H9 (cell line): ENCODE data around the gene TENM4. TPM values are rescaled to one million over a fixed set of nuclear protein-coding genes. Genes with fewer than 3 reads are reported as not detected.

Experiments
- DNase-seq: peaks from one replicate; pipeline ENCODE4 v3.0.0-alpha.2; 2017
- H2AFZ ChIP-seq: one replicate; pipeline ENCODE4 v1.6.1; 2013; ENCODE audit warnings: mild to moderate bottlenecking, low read length, control low read depth, moderate library complexity
- H2AK5ac ChIP-seq: 2 replicates; pipeline ENCODE4 v1.6.1; 2013; ENCODE audit warnings: low read length, control low read depth, mixed read lengths; ENCODE audit not compliant: insufficient read length
- H2BK120ac ChIP-seq: one replicate; pipeline ENCODE4 v1.6.1; 2013; ENCODE audit warnings: low read depth, mild to moderate bottlenecking, low read length, control low read depth, inconsistent platforms; ENCODE audit not compliant: poor library complexity, severe bottlenecking
- H2BK12ac ChIP-seq: 2 replicates; pipeline ENCODE4 v1.6.1; 2013; ENCODE audit warnings: low read length, control low read depth, mixed read lengths, low read depth; ENCODE audit not compliant: insufficient read length
- H2BK15ac ChIP-seq: 2 replicates; pipeline ENCODE4 v1.6.1; 2013; ENCODE audit warnings: low read depth, low read length, control low read depth
- H2BK20ac ChIP-seq: one replicate; pipeline ENCODE4 v1.6.1; 2013; ENCODE audit warnings: low read depth, mild to moderate bottlenecking, low read length, control low read depth, inconsistent platforms; ENCODE audit not compliant: poor library complexity, severe bottlenecking
- H2BK5ac ChIP-seq: 2 replicates; pipeline ENCODE4 v1.6.1; 2013; ENCODE audit warnings: low read length, control low read depth, mixed read lengths; ENCODE audit not compliant: insufficient read length
- H3K14ac ChIP-seq: 2 replicates; pipeline ENCODE4 v1.6.1; 2013; ENCODE audit warnings: low read length, control low read depth; ENCODE audit not compliant: insufficient read depth
- H3K18ac ChIP-seq: 2 replicates; pipeline ENCODE4 v1.6.1; 2013; ENCODE audit warnings: low read depth, mild to moderate bottlenecking, mixed read lengths, low read length, control low read depth; ENCODE audit not compliant: insufficient read length
- H3K23ac ChIP-seq: 2 replicates; pipeline ENCODE4 v1.6.1; 2013; ENCODE audit warnings: low read length, control low read depth, mixed read lengths, low read depth; ENCODE audit not compliant: insufficient read length
- H3K23me2 ChIP-seq: 2 replicates; pipeline ENCODE4 v1.6.1; 2013; ENCODE audit warnings: low read depth, mild to moderate bottlenecking, mixed read lengths, low read length, control low read depth; ENCODE audit not compliant: insufficient read length, poor library complexity, severe bottlenecking
- H3K27ac ChIP-seq: 2 replicates; pipeline ENCODE4 v1.5.1; 2013; ENCODE audit warnings: low read length, control low read depth, mixed read lengths, low read depth; ENCODE audit not compliant: insufficient read length
- H3K27me3 ChIP-seq: 2 replicates; pipeline ENCODE4 v1.6.1; 2013; ENCODE audit warnings: low read length, control low read depth, inconsistent platforms; ENCODE audit not compliant: insufficient read depth
- H3K4ac ChIP-seq: 2 replicates; pipeline ENCODE4 v1.6.1; 2013; ENCODE audit warnings: low read depth, mild to moderate bottlenecking, control low read depth, inconsistent platforms, low read length, moderate library complexity
- H3K4me1 ChIP-seq: 2 replicates; pipeline ENCODE4 v1.6.1; 2013; ENCODE audit warnings: low read length, control low read depth, inconsistent platforms; ENCODE audit not compliant: insufficient read depth
- H3K4me2 ChIP-seq: 2 replicates; pipeline ENCODE4 v1.6.1; 2013; ENCODE audit warnings: low read length, control low read depth, mixed read lengths; ENCODE audit not compliant: insufficient read length, insufficient read depth
- H3K56ac ChIP-seq: 2 replicates; pipeline ENCODE4 v1.6.1; 2013; ENCODE audit warnings: low read depth, mild to moderate bottlenecking, mixed read lengths, low read length, control low read depth; ENCODE audit not compliant: insufficient read length
- H3K79me1 ChIP-seq: 2 replicates; pipeline ENCODE4 v1.6.1; 2013; ENCODE audit warnings: low read depth, mild to moderate bottlenecking, moderate library complexity, low read length, control low read depth, inconsistent platforms; ENCODE audit not compliant: insufficient read depth, poor library complexity, severe bottlenecking
- H3K79me2 ChIP-seq: 2 replicates; pipeline ENCODE4 v1.6.1; 2013; ENCODE audit warnings: low read length, control low read depth, inconsistent platforms; ENCODE audit not compliant: insufficient read depth
- H3K9ac ChIP-seq: 2 replicates; pipeline ENCODE4 v1.6.1; 2013; ENCODE audit warnings: low read length, control low read depth, mixed read lengths; ENCODE audit not compliant: insufficient read length; ENCODE audit errors: extremely low read depth
- H3K9me3 ChIP-seq: one replicate; pipeline ENCODE4 v1.6.1; 2013; ENCODE audit warnings: low read depth, low read length, inconsistent platforms; ENCODE audit not compliant: control insufficient read depth
- H3T11ph ChIP-seq: one replicate; pipeline ENCODE4 v1.6.1; 2013; ENCODE audit warnings: mild to moderate bottlenecking, low read length, control low read depth, inconsistent platforms
- H4K20me1 ChIP-seq: one replicate; pipeline ENCODE4 v1.6.1; 2013; ENCODE audit not compliant: control insufficient read depth, insufficient read length, insufficient read depth
- H4K5ac ChIP-seq: 2 replicates; pipeline ENCODE4 v1.6.1; 2013; ENCODE audit warnings: low read depth, mild to moderate bottlenecking, mixed read lengths, low read length, control low read depth; ENCODE audit not compliant: insufficient read length
- H4K8ac ChIP-seq: replicated peaks from 2 replicates; pipeline ENCODE4 v1.6.1; 2013; ENCODE audit warnings: low read length, control low read depth, mixed read lengths, low read depth; ENCODE audit not compliant: insufficient read length
- H4K91ac ChIP-seq: 2 replicates; pipeline ENCODE4 v1.6.1; 2013; ENCODE audit warnings: low read depth, mild to moderate bottlenecking, moderate library complexity, mixed read lengths, low read length, control low read depth; ENCODE audit not compliant: insufficient read length
- H3K27ac Mint-ChIP-seq, 3 experiments: 2 replicates in 2 of 3; 3 replicates in 1 of 3; pipeline ENCODE4 v1.8.0; 2020 to 2021; ENCODE audit warnings: mixed read lengths in 3 of 3, mild to moderate bottlenecking in 1 of 3, moderate library complexity in 1 of 3
- H3K27me3 Mint-ChIP-seq: 2 replicates; pipeline ENCODE4 v1.8.0; 2021; ENCODE audit warnings: low read depth, mild to moderate bottlenecking, moderate library complexity, mixed read lengths
- H3K36me3 Mint-ChIP-seq, 3 experiments: 2 replicates in 2 of 3; 3 replicates in 1 of 3; pipeline ENCODE4 v1.8.0; 2020 to 2021; ENCODE audit warnings: low read depth in 3 of 3, mixed read lengths in 3 of 3; ENCODE audit not compliant: insufficient read depth in 1 of 3
- H3K4me1 Mint-ChIP-seq, 2 experiments: 2 replicates each; pipeline ENCODE4 v1.8.0; 2020; ENCODE audit warnings: mixed read lengths in 2 of 2
- H3K4me3 Mint-ChIP-seq, 2 experiments: 2 replicates in 1 of 2; 3 replicates in 1 of 2; pipeline ENCODE4 v1.8.0; 2020 to 2021; ENCODE audit warnings: mild to moderate bottlenecking in 2 of 2, mixed read lengths in 2 of 2, moderate library complexity in 1 of 2
- H3K9me3 Mint-ChIP-seq, 2 experiments: 2 replicates in 1 of 2; 3 replicates in 1 of 2; pipeline ENCODE4 v1.8.0; 2020; ENCODE audit warnings: mild to moderate bottlenecking in 2 of 2, mixed read lengths in 2 of 2, moderate library complexity in 1 of 2
- CTCF ChIP-seq: fragments of 200-600 bp; sonication (generic); conservative IDR thresholded peaks from 3 replicates; pipeline ENCODE4 v1.8.0; 2021; ENCODE audit warnings: antibody characterized with exemption, mild to moderate bottlenecking
- WGBS: extraction: QIAGEN DNeasy Blood & Tissue Kit; methylation state at CpG from one replicate; pipeline ENCODE4 v1.1.7; 2013; ENCODE audit warnings: missing lambda C conversion rate, low lambda C conversion rate, mixed read lengths; ENCODE audit not compliant: insufficient read length; ENCODE audit errors: extremely low coverage; 5-methylcytosine and 5-hydroxymethylcytosine counted together
- total RNA-seq: library from RNA; stranded (reverse); gene quantifications from 2 replicates; pipeline ENCODE4 v1.2.1, GENCODE V29; 2021

TENM4 gene
- total RNA-seq, 1 experiment from 2014 or later: 4.6 TPM

- Histone ChIP-seq H4K91ac (no peak overlapping the region), H3K4me1 (peaks cover 8% of the 10 kb centered on the region; the same call in 1 of the 2 replicates), H3K79me2 (no peaks in the 10 kb centered on the region), H2BK120ac (no peak overlapping the region), H3K27me3 (no peaks in the 10 kb centered on the region), H3K14ac (no peak overlapping the region), H3K9me3 (no peaks in the 10 kb centered on the region), H3K27ac (no peak overlapping the region), H4K5ac (no peak overlapping the region), H2AK5ac (no peak overlapping the region), H3K79me1 (no peaks in the 10 kb centered on the region), H3K56ac (no peak overlapping the region), H4K8ac (no peak overlapping the region), H3K23ac (no peak overlapping the region), H3K9ac (no peak overlapping the region), H3K18ac (no peak overlapping the region), H3K23me2 (no peaks in the 10 kb centered on the region), H2BK20ac (no peak overlapping the region), H2BK12ac (no peak overlapping the region), H4K20me1 (no peaks in the 10 kb centered on the region), H3T11ph (no peak overlapping the region), H3K4me2 (no peak overlapping the region), H3K4ac (no peak overlapping the region), H2BK15ac (no peak overlapping the region), H2AFZ (no peak overlapping the region), H2BK5ac (no peak overlapping the region)
- Mint-ChIP-seq H3K27ac (no peak overlapping the region), H3K27me3 (no peaks in the 10 kb centered on the region; the same call in none of the 2 replicates), H3K9me3 (peaks cover under 1 to 2% of the 10 kb centered on the region in 2 experiments; a peak in 4 of 5 replicates), H3K4me3 (no peak overlapping the region), H3K4me1 (peaks cover 39 to 66% of the 10 kb centered on the region in 2 experiments), H3K36me3 (peaks cover 0 to 2% (median 2%) of the 10 kb centered on the region in 3 experiments; a peak in 5 of 7 replicates)
- TF ChIP-seq CTCF: no peak
- no peak for DNase-seq
- WGBS: no CpG with 5 or more reads among the region's 2 CpGs
These were observed 69.1 kb downstream of the TENM4 start for GRCh38 chr11:79371724-79372123.
